Lower lobe of right lung (tissue), 2 donors: Measurements from ENCODE around the gene C4orf17. TPM values are rescaled to one million over a fixed set of nuclear protein-coding genes. Genes with fewer than 3 reads are reported as not detected.

Experiments used
- ATAC-seq, 2 donors: fragments of 200-7000 bp; cut with Tn5 transposase; one replicate each; pipeline ENCODE4 v1.9.1; 2020 to 2022; ENCODE audit warnings: mild to moderate bottlenecking in 2 of 2, moderate library complexity in 2 of 2
- DNase-seq: peaks from one replicate; pipeline ENCODE4 v3.0.0-alpha.2; 2020
- H3K27ac ChIP-seq: fragments of 200-600 bp; one replicate; pipeline ENCODE4 v1.8.0; 2022
- H3K27me3 ChIP-seq: fragments of 200-600 bp; one replicate; pipeline ENCODE4 v1.8.0; 2022; ENCODE audit warnings: low read depth
- H3K36me3 ChIP-seq: fragments of 200-600 bp; one replicate; pipeline ENCODE4 v1.8.0; 2022; ENCODE audit warnings: mild to moderate bottlenecking
- H3K4me1 ChIP-seq: fragments of 200-600 bp; one replicate; pipeline ENCODE4 v1.8.0; 2022
- H3K4me3 ChIP-seq: fragments of 200-600 bp; one replicate; pipeline ENCODE4 v1.8.0; 2022; ENCODE audit warnings: mild to moderate bottlenecking
- H3K9me3 ChIP-seq: fragments of 200-600 bp; one replicate; pipeline ENCODE4 v1.8.0; 2022
- CTCF ChIP-seq: fragments of 200-600 bp; IDR thresholded peaks from one replicate; pipeline ENCODE4 v1.8.0; 2022; ENCODE audit warnings: antibody characterized with exemption, mild to moderate bottlenecking
- intact Hi-C: fragments of 100-400 bp; cut with DNase I; formaldehyde crosslinking; loops from one replicate; pipeline ENCODE4 v1.11.0; 2022
- total RNA-seq: library from RNA; stranded (reverse); fragmentation: NEBNext Ultra II Directional; extraction: Animal tissue kit (Norgen Biotek cat#: 25700); gene quantifications from one replicate; pipeline ENCODE4 v1.2.1, GENCODE V29; 2021
- donor health status: DM: no; HTN: yes; CAD: no; lungs with severe emphysema.

The C4orf17 gene
- total RNA-seq, 1 donor from 2014 or later: not detected

DNA sequence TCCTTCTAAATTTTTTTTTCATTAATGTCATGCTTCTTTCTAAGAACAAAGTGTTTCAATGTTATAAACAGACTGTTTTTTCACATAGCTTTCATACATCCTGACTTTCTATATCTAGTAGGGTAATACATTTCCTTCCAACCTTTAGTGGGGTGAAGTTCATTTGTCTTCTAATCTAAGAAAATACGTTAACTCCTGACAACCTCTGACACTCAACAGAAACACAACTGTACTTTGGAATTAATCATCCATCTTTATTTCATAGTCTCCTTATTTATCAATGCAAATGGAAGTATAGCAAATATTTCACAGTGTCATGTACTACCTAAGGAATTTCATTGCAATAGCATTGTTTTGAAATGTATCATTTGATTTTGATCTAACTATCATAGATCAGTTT lies 61.1 kb downstream of the C4orf17 start:
- no peaks in the 10 kb centered on the region for H3K27me3 ChIP-seq
- ATAC-seq: no peak
- intact Hi-C loops: no loop called here

GRCh38 chr4:99572527-99573240 lies 61.9 kb downstream of the C4orf17 start:
- TF ChIP-seq CTCF: no peak
- no peaks in the 10 kb centered on the region for H3K27me3 ChIP-seq
- H3K4me3 ChIP-seq: no peak overlapping the region
- ATAC-seq: peak; percentile 75 to 91
- DNase-seq: no peak
- H3K27ac ChIP-seq: no peak overlapping the region
- no peaks in the 10 kb centered on the region for H3K36me3 ChIP-seq
- H3K4me1 ChIP-seq: no peaks in the 10 kb centered on the region
- no peaks in the 10 kb centered on the region for H3K9me3 ChIP-seq
- intact Hi-C loops: no loop called here

More for the DNA sequence above, 61.1 kb downstream of the C4orf17 start:
- Histone ChIP-seq H3K36me3 (no peaks in the 10 kb centered on the region), H3K4me1 (no peaks in the 10 kb centered on the region), H3K4me3 (no peak overlapping the region), H3K27ac (no peak overlapping the region), H3K9me3 (no peaks in the 10 kb centered on the region)
- no peak for TF ChIP-seq CTCF
- no peak for DNase-seq

DNA sequence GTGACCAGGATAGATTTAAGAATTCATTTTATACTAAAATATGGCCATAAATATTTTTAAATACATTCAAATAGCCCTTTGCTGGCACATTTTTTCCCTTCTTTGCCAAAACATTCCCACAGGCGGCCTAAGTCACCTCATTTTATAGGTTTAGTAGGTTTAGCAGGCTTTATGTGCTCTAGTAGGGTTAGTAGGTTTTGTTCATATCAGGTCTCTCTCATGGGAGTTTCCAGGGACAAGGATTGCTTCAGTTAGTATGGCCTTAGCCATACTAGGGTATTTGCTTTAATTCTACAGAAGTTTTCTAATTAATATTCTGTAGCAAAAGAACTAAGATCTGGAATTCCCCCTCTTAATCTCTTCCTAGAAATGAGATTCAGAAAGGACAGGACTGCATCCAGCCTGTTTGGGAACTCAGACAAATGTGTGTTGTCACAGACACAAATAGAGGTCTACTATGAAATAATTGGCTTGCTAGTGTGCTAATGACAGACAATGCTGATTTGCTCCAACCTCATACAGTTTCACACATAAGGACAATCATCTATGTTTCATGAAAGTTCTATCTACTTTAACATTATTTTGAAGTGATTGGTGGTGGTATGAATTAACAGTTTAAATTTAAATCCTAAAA lies 63.0 kb downstream of the C4orf17 start:
- DNase-seq (no peak), ATAC-seq (no peak)
- TF ChIP-seq CTCF: no peak
- Histone ChIP-seq H3K27ac (no peak overlapping the region), H3K4me3 (no peak overlapping the region), H3K4me1 (no peaks in the 10 kb centered on the region), H3K9me3 (no peaks in the 10 kb centered on the region), H3K27me3 (no peaks in the 10 kb centered on the region), H3K36me3 (no peaks in the 10 kb centered on the region)
- intact Hi-C loops: no loop called here

DNA sequence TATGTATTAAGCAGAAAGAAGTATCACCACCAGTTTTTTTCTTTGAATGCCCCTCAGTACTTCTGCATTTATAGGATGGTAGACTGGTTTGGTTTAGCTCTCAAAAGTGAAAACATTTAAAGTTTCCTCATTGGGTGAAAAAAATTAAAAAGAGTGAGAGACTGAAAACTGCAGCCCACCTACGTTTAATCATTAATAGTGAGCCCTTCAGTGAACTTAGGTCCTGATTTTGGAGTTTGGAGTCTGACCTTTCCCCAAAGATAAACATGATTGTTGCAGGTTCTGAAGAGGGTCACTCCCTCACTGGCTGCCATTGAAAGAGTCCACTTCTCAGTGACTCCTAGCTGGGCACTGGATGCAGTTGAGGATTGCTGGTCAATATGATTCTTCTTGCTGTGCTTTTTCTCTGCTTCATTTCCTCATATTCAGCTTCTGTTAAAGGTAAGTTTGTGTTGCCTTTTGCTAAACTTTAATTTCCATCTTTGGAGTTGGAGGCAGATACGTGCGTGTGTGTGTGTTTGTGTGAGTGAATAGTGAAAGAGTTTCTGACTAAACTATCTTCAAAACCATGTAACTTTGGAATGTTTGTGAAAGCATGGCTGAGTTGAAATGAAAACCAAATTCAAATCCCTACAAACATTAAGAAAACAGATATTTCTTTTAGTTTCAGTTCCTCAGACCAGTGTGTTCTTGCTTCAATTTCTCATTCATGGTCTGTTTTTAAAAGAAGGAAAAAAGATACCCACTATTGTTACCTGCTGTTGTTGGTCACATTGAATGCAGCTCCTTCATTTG lies 63.9 kb downstream of the C4orf17 start, which contains the start of gene MTTP:
TSS of gene MTTP (plus strand) at position 295 of the 795 bp plus-strand sequence. CDS start at position 381, 86 bp downstream.
- ATAC-seq: no peak
- intact Hi-C loops: no loop called here
- no peak within 1 kb of the TSS for H3K27ac ChIP-seq
- no peak for TF ChIP-seq CTCF
- no peak within 1 kb of the TSS for H3K4me3 ChIP-seq
- DNase-seq: no peak
- no peaks in the 10 kb centered on the region for H3K9me3 ChIP-seq
- no peaks in the 10 kb centered on the region for H3K27me3 ChIP-seq
- no peaks in the 10 kb centered on the region for H3K36me3 ChIP-seq
- H3K4me1 ChIP-seq: no peaks in the 10 kb centered on the region

GRCh38 chr4:99578714-99579113 lies 67.9 kb downstream of the C4orf17 start:
- H3K27me3 ChIP-seq: no peaks in the 10 kb centered on the region
- intact Hi-C loops: no loop called here
- TF ChIP-seq CTCF: no peak
- H3K36me3 ChIP-seq: no peaks in the 10 kb centered on the region
- ATAC-seq: no peak
- no peak overlapping the region for H3K27ac ChIP-seq
- no peak for DNase-seq
- H3K9me3 ChIP-seq: no peaks in the 10 kb centered on the region
- no peak overlapping the region for H3K4me3 ChIP-seq
- no peaks in the 10 kb centered on the region for H3K4me1 ChIP-seq
